Thymus (tissue), 11 donors: ENCODE results near the gene NUDT5. TPM values are rescaled to one million over a fixed set of nuclear protein-coding genes. Genes with fewer than 3 reads are reported as not detected.

ENCODE experiments used
- DNase-seq, 9 donors: peaks; one replicate each; pipeline ENCODE4 v3.0.0-alpha.2; 2013; ENCODE audit warnings: low spot score in 9 of 9, low read depth in 6 of 9, missing footprints in 1 of 9
- H3K27ac ChIP-seq, 2 donors: one replicate each; pipeline ENCODE4 v1.5.1; 2013; ENCODE audit warnings: control low read depth in 1 of 2, low read depth in 1 of 2, low read length in 1 of 2, mild to moderate bottlenecking in 1 of 2, moderate library complexity in 1 of 2
- H3K27me3 ChIP-seq, 2 donors: one replicate each; pipeline ENCODE4 v1.5.1; 2013; ENCODE audit warnings: low read length in 1 of 2; ENCODE audit not compliant: control insufficient read depth in 2 of 2, insufficient read depth in 1 of 2
- H3K36me3 ChIP-seq, 2 donors: one replicate each; pipeline ENCODE4 v1.5.1; 2013; ENCODE audit warnings: low read length in 1 of 2, mild to moderate bottlenecking in 1 of 2, moderate library complexity in 1 of 2; ENCODE audit not compliant: control insufficient read depth in 2 of 2, insufficient read depth in 2 of 2
- H3K4me1 ChIP-seq, 2 donors: one replicate each; pipeline ENCODE4 v1.5.1; 2013; ENCODE audit warnings: low read length in 2 of 2; ENCODE audit not compliant: control insufficient read depth in 2 of 2, insufficient read depth in 2 of 2
- H3K4me3 ChIP-seq, 2 donors: one replicate each; pipeline ENCODE4 v1.5.1; 2013; ENCODE audit warnings: low read length in 2 of 2, control low read depth in 1 of 2, mild to moderate bottlenecking in 1 of 2
- H3K9me3 ChIP-seq, 2 donors: one replicate each; pipeline ENCODE4 v1.5.1; 2013; ENCODE audit warnings: low read length in 1 of 2, mild to moderate bottlenecking in 1 of 2; ENCODE audit not compliant: control insufficient read depth in 2 of 2, insufficient read depth in 1 of 2
- WGBS: extraction: QIAGEN DNeasy Blood & Tissue Kit; methylation state at CpG from one replicate; pipeline ENCODE4 v1.1.7; 2013; 5-methylcytosine and 5-hydroxymethylcytosine counted together
- polyA plus RNA-seq: library from polyadenylated mRNA; stranded (reverse); fragments of 200-250 nt; gene quantifications from one replicate; pipeline ENCODE4 v1.2.3, GENCODE V29; 2013
- total RNA-seq: library from RNA; stranded (reverse); fragments of 120-200 nt; gene quantifications from one replicate; pipeline ENCODE4 v1.2.4, GENCODE V29; 2013
- donor health status: healthy.

The NUDT5 gene
- total and polyA plus RNA-seq, 2 donors = 47.2 to 120 TPM

GRCh38 chr10:12164085-12164484, 31.6 kb downstream of the NUDT5 start:
- no peaks in the 10 kb centered on the region for H3K9me3 ChIP-seq
- H3K4me1 ChIP-seq = no peaks in the 10 kb centered on the region
- no peak overlapping the region for H3K27ac ChIP-seq
- no peaks in the 10 kb centered on the region for H3K27me3 ChIP-seq
- DNase-seq = no peak
- no peak overlapping the region for H3K4me3 ChIP-seq
- H3K36me3 ChIP-seq = peaks cover 50 to 77% of the 10 kb centered on the region in 2 donors
- WGBS = 96% methylated on average over 12 of the region's 12 CpGs

- H3K36me3 ChIP-seq = peaks cover 49 to 76% of the 10 kb centered on the region in 2 donors
- no peak for DNase-seq
- 98% methylated on average over 6 of the region's 6 CpGs for WGBS
These were observed 32.8 kb downstream of the NUDT5 start for GRCh38 chr10:12162927-12163326.

GRCh38 chr10:12160664-12161063, 35.0 kb downstream of the NUDT5 start:
- Histone ChIP-seq H3K27ac (no peak overlapping the region), H3K27me3 (no peaks in the 10 kb centered on the region), H3K4me1 (no peaks in the 10 kb centered on the region), H3K9me3 (no peaks in the 10 kb centered on the region), H3K36me3 (peaks cover 49 to 66% of the 10 kb centered on the region in 2 donors), H3K4me3 (no peak overlapping the region)
- DNase-seq = no peak
- 98% methylated on average over 5 of the region's 5 CpGs for WGBS

More at GRCh38 chr10:12162927-12163326, 32.8 kb downstream of the NUDT5 start:
- no peaks in the 10 kb centered on the region for H3K27me3 ChIP-seq
- no peak overlapping the region for H3K4me3 ChIP-seq
- no peaks in the 10 kb centered on the region for H3K4me1 ChIP-seq
- H3K9me3 ChIP-seq = no peaks in the 10 kb centered on the region
- no peak overlapping the region for H3K27ac ChIP-seq

GRCh38 chr10:12158111-12158510, 37.6 kb downstream of the NUDT5 start:
- H3K4me1 ChIP-seq = no peaks in the 10 kb centered on the region
- H3K4me3 ChIP-seq = no peak overlapping the region
- peaks cover 52 to 53% of the 10 kb centered on the region in 2 donors for H3K36me3 ChIP-seq
- 95% methylated on average over 3 of the region's 3 CpGs for WGBS
- H3K27me3 ChIP-seq = no peaks in the 10 kb centered on the region
- no peak for DNase-seq
- H3K27ac ChIP-seq = no peak overlapping the region
- H3K9me3 ChIP-seq = no peaks in the 10 kb centered on the region

GRCh38 chr10:12156367-12157123, 39.1 kb downstream of the NUDT5 start:
- Histone ChIP-seq H3K27ac (no peak overlapping the region), H3K4me3 (no peak overlapping the region), H3K36me3 (peaks cover 38 to 42% of the 10 kb centered on the region in 2 donors), H3K4me1 (no peaks in the 10 kb centered on the region), H3K27me3 (no peaks in the 10 kb centered on the region), H3K9me3 (no peaks in the 10 kb centered on the region)
- no peak for DNase-seq
- WGBS = 94% methylated on average over 14 of the region's 14 CpGs

GRCh38 chr10:12154516-12154915, 41.2 kb downstream of the NUDT5 start:
- Histone ChIP-seq H3K27ac (no peak overlapping the region), H3K9me3 (no peaks in the 10 kb centered on the region), H3K4me3 (no peak overlapping the region), H3K36me3 (peaks cover 32 to 40% of the 10 kb centered on the region in 2 donors), H3K27me3 (no peaks in the 10 kb centered on the region), H3K4me1 (no peaks in the 10 kb centered on the region)
- 98% methylated on average over 6 of the region's 6 CpGs for WGBS
- DNase-seq = no peak

- Histone ChIP-seq H3K27me3 (no peaks in the 10 kb centered on the region), H3K4me1 (no peaks in the 10 kb centered on the region), H3K36me3 (peaks cover 22 to 26% of the 10 kb centered on the region in 2 donors), H3K9me3 (no peaks in the 10 kb centered on the region), H3K27ac (no peak overlapping the region), H3K4me3 (no peak overlapping the region)
- no peak for DNase-seq
- 81% methylated on average over 4 of the region's 4 CpGs for WGBS
These were observed 45.5 kb downstream of the NUDT5 start for GRCh38 chr10:12150163-12150562.

- over 99% methylated on average over 3 of the region's 3 CpGs for WGBS
- H3K36me3 ChIP-seq = peaks cover 22 to 36% of the 10 kb centered on the region in 2 donors
- H3K27ac ChIP-seq = no peak overlapping the region
- DNase-seq = no peak
- no peaks in the 10 kb centered on the region for H3K9me3 ChIP-seq
- no peaks in the 10 kb centered on the region for H3K4me1 ChIP-seq
- H3K4me3 ChIP-seq = no peak overlapping the region
- H3K27me3 ChIP-seq = no peaks in the 10 kb centered on the region
These were observed 51.2 kb downstream of the NUDT5 start for GRCh38 chr10:12144538-12144937.

GRCh38 chr10:12140038-12140437, 55.7 kb downstream of the NUDT5 start:
- H3K4me3 ChIP-seq = no peak overlapping the region
- WGBS = 98% methylated on average over 1 of the region's 1 CpG
- H3K27ac ChIP-seq = no peak overlapping the region
- peaks cover 32 to 43% of the 10 kb centered on the region in 2 donors for H3K36me3 ChIP-seq
- no peaks in the 10 kb centered on the region for H3K9me3 ChIP-seq
- H3K27me3 ChIP-seq = no peaks in the 10 kb centered on the region
- no peak for DNase-seq
- H3K4me1 ChIP-seq = no peaks in the 10 kb centered on the region
